GM15510 (cell line): ENCODE data around the gene MCM6.
A peak's percentile ranks its signal among the peaks of the same experiment; 100 is the strongest.

Experiments
- POLR2A ChIP-seq: IDR thresholded peaks from 3 replicates; pipeline ENCODE4 v1.6.1; 2011; ENCODE audit warnings: borderline replicate concordance; ENCODE audit not compliant: insufficient read length; ENCODE audit errors: extremely low read depth

Gene MCM6

GRCh38 chr2:135876066-135876711 is at the start of gene MCM6:
TSS of gene MCM6 (minus strand) at chr2:135876443. CDS start at chr2:135876365, 78 bp downstream.
- peak; percentile 58 for TF ChIP-seq POLR2A

GRCh38 chr2:135925571-135925970 is 49.3 kb upstream of the MCM6 start:
- no peak for TF ChIP-seq POLR2A

GRCh38 chr2:135916207-135916606 is 40.0 kb upstream of the MCM6 start:
- TF ChIP-seq POLR2A: no peak

- no peak for TF ChIP-seq POLR2A
Measured at GRCh38 chr2:135914485-135914884, 38.2 kb upstream of the MCM6 start.

GRCh38 chr2:135913727-135914365 is 37.6 kb upstream of the MCM6 start:
- TF ChIP-seq POLR2A: no peak

GRCh38 chr2:135909976-135910375 is 33.7 kb upstream of the MCM6 start:
- no peak for TF ChIP-seq POLR2A

- TF ChIP-seq POLR2A: no peak
Measured at GRCh38 chr2:135905679-135906078, 29.4 kb upstream of the MCM6 start.

GRCh38 chr2:135904341-135904989 is 28.2 kb upstream of the MCM6 start:
- no peak for TF ChIP-seq POLR2A

- TF ChIP-seq POLR2A: no peak
Measured at GRCh38 chr2:135903650-135904049, 27.4 kb upstream of the MCM6 start.

GRCh38 chr2:135899567-135899966 is 23.3 kb upstream of the MCM6 start:
- TF ChIP-seq POLR2A: no peak

GRCh38 chr2:135898234-135898786 is 22.1 kb upstream of the MCM6 start:
- no peak for TF ChIP-seq POLR2A

- TF ChIP-seq POLR2A: no peak
Measured at GRCh38 chr2:135894930-135895329, 18.7 kb upstream of the MCM6 start.

GRCh38 chr2:135893374-135893794 is 17.1 kb upstream of the MCM6 start:
- no peak for TF ChIP-seq POLR2A

GRCh38 chr2:135890835-135891234 is 14.6 kb upstream of the MCM6 start:
- TF ChIP-seq POLR2A: no peak

GRCh38 chr2:135890149-135890548 is 13.9 kb upstream of the MCM6 start:
- TF ChIP-seq POLR2A: no peak

GRCh38 chr2:135885709-135886108 is 9.5 kb upstream of the MCM6 start:
- TF ChIP-seq POLR2A: no peak

- no peak for TF ChIP-seq POLR2A
Measured at GRCh38 chr2:135882415-135882814, 6.2 kb upstream of the MCM6 start.
